ENCODE results near the gene PRKAG2. TPM values are rescaled to one million over a fixed set of nuclear protein-coding genes. Genes with fewer than 3 reads are reported as not detected.

The PRKAG2 gene
- total and polyA plus RNA-seq, 8 donors = 19.9 to 302 (median 60.9) TPM

DNA sequence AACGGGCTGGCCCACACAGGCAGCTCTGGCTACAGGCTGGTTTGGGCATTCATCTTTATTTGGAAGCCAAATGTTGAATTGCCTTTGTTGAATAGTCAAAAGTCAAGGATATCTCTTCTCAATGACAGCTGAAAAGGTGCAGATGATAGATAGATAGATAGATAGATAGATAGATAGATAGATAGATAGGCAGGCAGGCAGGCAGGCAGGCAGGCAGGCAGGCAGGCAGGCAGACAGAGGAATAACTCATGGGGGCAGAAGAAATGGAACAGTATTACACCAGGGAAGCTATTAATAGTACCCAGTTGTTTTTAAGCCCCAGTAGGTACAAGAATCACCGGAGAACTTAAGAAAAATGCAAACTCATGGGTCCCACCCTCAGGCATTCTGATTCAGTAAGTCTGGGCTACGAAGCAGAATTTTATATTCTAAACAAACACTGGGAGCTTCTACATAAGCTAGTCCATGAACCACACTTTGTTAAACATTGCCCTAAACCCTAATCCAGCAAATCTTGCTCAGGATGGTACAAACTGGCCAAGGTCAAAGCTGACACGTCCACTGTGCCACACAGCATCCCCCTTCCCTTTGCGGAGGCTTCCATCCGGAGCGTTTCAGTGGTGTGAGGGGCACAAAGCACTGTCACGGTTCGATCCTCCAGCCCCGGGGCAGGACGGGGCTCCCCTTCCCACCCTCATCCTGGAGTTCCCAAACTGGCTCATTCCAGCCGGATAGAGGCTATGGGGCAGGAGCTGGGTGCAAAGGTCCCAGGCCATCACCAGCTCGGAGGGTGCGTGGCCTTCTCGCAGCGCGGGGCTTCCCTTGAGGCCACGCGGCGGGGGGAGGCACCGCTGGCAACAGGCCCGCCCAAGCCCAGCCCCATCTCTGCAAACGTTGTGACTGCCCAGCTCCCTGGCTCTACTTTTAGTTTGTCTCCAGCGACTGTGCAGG lies 6.7 kb downstream of the PRKAG2 start:
- Histone ChIP-seq H3K4me1 (peaks cover 29 to 74% (median 65%) of the 10 kb centered on the region in 4 donors), H3K27me3 (no peaks in the 10 kb centered on the region), H3K27ac (peak overlapping the region in 4 of 5 donors; percentile 5 to 81 (median 41)), H3K4me3 (no peak overlapping the region), H3K9me3 (no peaks in the 10 kb centered on the region), H3K36me3 (no peaks in the 10 kb centered on the region)
- TF ChIP-seq EP300 (IDR thresholded peaks at IDR 0.05) (no peak), CTCF (IDR thresholded peaks at IDR 0.05) (no peak), POLR2A (IDR thresholded peaks at IDR 0.05) (no peak), POLR2AphosphoS5 (IDR thresholded peaks at IDR 0.05) (no peak)
- DNase-seq = no peak
- WGBS, 5 donors = 71 to 85% (median 83%) methylated on average over 20 to 24 of the region's 24 CpGs
- intact Hi-C loops (cut with DNase I; ENCODE audit: low total_unique reads) = no loop called here

DNA sequence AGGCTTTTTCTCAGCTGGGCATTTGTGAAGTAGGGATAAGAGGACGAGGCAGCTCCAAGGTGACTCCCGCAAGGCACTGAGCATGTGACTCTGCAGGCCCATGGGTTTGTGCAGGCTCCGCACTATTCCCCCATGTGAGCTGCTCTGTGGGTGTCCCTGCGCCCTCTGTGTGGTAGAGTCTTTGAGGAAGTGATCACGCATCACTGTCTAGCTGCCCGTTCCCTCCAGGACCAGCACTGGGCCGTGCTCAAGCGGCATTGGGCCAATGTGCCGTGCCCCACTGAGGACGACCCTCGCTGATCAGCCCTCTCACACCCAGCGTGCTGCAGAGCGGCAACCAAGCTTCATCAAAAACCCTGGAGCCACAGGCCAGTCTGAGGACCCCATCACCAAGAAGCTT lies 7.5 kb downstream of the PRKAG2 start:
- no peaks in the 10 kb centered on the region for H3K9me3 ChIP-seq
- H3K4me3 ChIP-seq = peak overlapping the region in 2 of 4 donors; percentile 5 to 29
- peak overlapping the region; percentile 13 to 81 (median 69) for H3K27ac ChIP-seq
- peaks cover 22 to 68% (median 58%) of the 10 kb centered on the region in 4 donors for H3K4me1 ChIP-seq
- H3K36me3 ChIP-seq = no peaks in the 10 kb centered on the region
- 74 to 92% (median 80%) methylated on average over 12 to 13 of the region's 13 CpGs for WGBS, 5 donors
- DNase-seq = no peak
- intact Hi-C loops (cut with DNase I; ENCODE audit: low total_unique reads) = no loop called here
- no peak for TF ChIP-seq POLR2A (IDR thresholded peaks at IDR 0.05)
- no peak for TF ChIP-seq EP300 (IDR thresholded peaks at IDR 0.05)
- TF ChIP-seq POLR2AphosphoS5 (IDR thresholded peaks at IDR 0.05) = no peak
- no peak for TF ChIP-seq CTCF (IDR thresholded peaks at IDR 0.05)
- H3K27me3 ChIP-seq = no peaks in the 10 kb centered on the region

DNA sequence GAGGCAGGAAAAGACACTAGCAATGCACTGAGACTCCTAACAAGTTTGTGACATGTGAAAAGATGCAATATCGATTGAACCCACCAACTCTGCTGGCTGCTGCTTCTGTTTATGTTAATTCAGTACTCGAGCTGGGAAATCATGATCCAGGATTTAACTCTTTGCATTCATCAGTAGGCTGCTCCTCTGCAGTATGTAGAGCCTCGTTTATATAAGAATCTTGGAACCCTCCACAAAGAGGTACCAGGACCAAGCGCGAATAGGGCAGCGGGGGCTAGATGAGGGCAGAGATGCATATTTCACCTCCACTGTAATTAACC lies 7.8 kb downstream of the PRKAG2 start:
- Histone ChIP-seq H3K27ac (peak overlapping the region in 4 of 5 donors; percentile 52 to 81 (median 70)), H3K9me3 (no peaks in the 10 kb centered on the region), H3K36me3 (no peaks in the 10 kb centered on the region), H3K4me1 (peaks cover 21 to 71% (median 60%) of the 10 kb centered on the region in 4 donors), H3K4me3 (peak overlapping the region in 3 of 4 donors; percentile 5 to 29 (median 8)), H3K27me3 (no peaks in the 10 kb centered on the region)
- WGBS, 5 donors = 31 to 55% (median 43%) methylated on average over 6 of the region's 6 CpGs
- intact Hi-C loops (cut with DNase I; ENCODE audit: low total_unique reads) = no loop called here
- no peak for TF ChIP-seq EP300 (IDR thresholded peaks at IDR 0.05)
- TF ChIP-seq POLR2A (IDR thresholded peaks at IDR 0.05) = no peak
- TF ChIP-seq CTCF (IDR thresholded peaks at IDR 0.05) = no peak
- TF ChIP-seq POLR2AphosphoS5 (IDR thresholded peaks at IDR 0.05) = no peak
- DNase-seq = no peak

DNA sequence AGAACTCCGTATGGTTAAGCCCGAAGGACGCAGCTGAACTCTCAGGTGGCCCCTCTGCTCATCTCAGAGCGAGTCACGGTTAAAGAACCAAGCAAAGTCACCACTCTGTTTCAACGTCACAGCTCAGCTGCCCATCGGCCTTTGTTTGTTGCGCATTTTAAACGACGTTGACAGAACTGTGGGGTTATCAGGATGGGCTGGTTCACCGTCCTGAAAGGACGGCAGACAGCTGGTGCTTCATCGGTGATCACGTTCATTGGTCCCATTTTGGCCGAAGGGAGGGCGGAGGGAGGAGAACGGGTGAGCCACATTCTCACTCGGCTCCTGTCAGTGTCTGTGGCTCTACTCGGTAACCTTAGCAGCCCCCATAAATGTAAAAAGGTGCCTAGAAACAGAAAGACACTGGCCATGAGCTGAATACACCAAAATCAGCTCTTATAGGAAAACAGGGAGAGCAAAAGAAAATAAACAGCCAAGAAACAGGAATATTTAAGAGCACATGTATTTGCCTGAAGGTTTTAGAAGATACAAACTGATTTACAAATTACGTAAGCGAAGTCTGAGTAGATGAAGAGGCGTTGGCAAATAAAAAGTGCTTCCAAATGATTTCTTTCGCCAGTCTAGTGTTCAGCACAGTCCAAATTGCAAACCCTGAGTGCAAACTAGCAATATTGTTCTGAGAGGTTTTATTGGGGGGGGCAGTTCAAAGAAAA lies 8.4 kb downstream of the PRKAG2 start:
- WGBS, 5 donors = 55 to 67% (median 61%) methylated on average over 23 of the region's 23 CpGs
- Histone ChIP-seq H3K36me3 (no peaks in the 10 kb centered on the region), H3K27ac (peak overlapping the region; percentile 8 to 81 (median 69)), H3K4me3 (peak overlapping the region in 3 of 4 donors; percentile 5 to 29 (median 8)), H3K4me1 (peaks cover 21 to 69% (median 60%) of the 10 kb centered on the region in 4 donors), H3K9me3 (no peaks in the 10 kb centered on the region), H3K27me3 (no peaks in the 10 kb centered on the region)
- intact Hi-C loops (cut with DNase I; ENCODE audit: low total_unique reads) = no loop called here
- TF ChIP-seq POLR2A (IDR thresholded peaks at IDR 0.05) = no peak
- no peak for TF ChIP-seq EP300 (IDR thresholded peaks at IDR 0.05)
- TF ChIP-seq CTCF (IDR thresholded peaks at IDR 0.05) = no peak
- TF ChIP-seq POLR2AphosphoS5 (IDR thresholded peaks at IDR 0.05) = no peak
- DNase-seq = no peak
